AG10803 (cell line): ENCODE results near the gene ZBTB16.

Experiments
- DNase-seq: peaks from one replicate; pipeline ENCODE4 v3.0.0; 2010; ENCODE audit warnings: low read depth
- H3K4me3 ChIP-seq: 2 replicates; pipeline ENCODE4 v1.5.1; 2011; ENCODE audit warnings: mild to moderate bottlenecking, low read length, control low read depth
- TF ChIP-seq, protein P1 (sequence below): conservative IDR thresholded peaks from 2 replicates; pipeline ENCODE4 v1.5.1; 2011; ENCODE audit warnings: mild to moderate bottlenecking, low read length, control low read depth, inconsistent platforms

The ZBTB16 gene

GRCh38 chr11:114254571-114255146, 195.1 kb downstream of the ZBTB16 start:
- TF ChIP-seq, protein P1, sequence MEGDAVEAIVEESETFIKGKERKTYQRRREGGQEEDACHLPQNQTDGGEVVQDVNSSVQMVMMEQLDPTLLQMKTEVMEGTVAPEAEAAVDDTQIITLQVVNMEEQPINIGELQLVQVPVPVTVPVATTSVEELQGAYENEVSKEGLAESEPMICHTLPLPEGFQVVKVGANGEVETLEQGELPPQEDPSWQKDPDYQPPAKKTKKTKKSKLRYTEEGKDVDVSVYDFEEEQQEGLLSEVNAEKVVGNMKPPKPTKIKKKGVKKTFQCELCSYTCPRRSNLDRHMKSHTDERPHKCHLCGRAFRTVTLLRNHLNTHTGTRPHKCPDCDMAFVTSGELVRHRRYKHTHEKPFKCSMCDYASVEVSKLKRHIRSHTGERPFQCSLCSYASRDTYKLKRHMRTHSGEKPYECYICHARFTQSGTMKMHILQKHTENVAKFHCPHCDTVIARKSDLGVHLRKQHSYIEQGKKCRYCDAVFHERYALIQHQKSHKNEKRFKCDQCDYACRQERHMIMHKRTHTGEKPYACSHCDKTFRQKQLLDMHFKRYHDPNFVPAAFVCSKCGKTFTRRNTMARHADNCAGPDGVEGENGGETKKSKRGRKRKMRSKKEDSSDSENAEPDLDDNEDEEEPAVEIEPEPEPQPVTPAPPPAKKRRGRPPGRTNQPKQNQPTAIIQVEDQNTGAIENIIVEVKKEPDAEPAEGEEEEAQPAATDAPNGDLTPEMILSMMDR: no peak
- H3K4me3 ChIP-seq: no peak overlapping the region
- no peak for DNase-seq

DNA sequence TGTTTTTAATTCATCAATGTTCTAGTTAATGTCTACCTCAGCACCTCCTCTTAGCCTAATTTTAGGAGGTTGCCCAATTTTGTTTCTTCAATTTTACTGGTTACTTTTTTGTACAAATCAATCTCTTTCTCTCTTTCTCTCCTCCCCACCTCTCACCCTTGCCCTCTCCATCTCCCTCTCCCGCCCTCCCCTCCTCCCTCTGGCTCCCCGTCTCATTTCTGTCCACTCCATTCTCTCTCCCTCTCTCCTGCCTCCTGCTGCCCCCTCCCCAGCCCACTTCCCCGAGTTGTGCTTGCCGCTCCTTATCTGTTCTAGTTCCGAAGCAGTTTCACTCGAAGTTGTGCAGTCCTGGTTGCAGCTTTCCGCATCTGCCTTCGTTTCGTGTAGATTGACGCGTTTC, 195.8 kb downstream of the ZBTB16 start:
- DNase-seq: no peak
- H3K4me3 ChIP-seq: no peak overlapping the region
- TF ChIP-seq, protein P1: no peak

- TF ChIP-seq, protein P1: no peak
- H3K4me3 ChIP-seq: no peak overlapping the region
- no peak for DNase-seq
These were observed 196.9 kb downstream of the ZBTB16 start for GRCh38 chr11:114256176-114256966.

DNA sequence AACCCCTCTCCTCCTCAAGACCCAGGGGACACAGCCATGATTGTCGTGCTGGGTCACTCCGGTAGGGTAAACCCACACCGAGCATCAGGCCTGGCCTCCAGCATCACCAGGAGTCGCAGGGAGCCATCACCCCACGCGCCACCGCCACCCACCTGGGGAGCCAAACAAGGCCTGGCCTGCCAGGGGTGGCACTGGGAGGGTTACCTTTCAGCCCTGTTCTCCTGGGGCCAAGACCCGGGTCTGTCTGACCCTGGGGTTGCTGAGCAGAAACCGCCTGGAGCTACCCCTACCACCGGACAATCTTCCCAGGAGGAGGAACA, 197.4 kb downstream of the ZBTB16 start:
- TF ChIP-seq, protein P1: no peak
- no peak for DNase-seq
- H3K4me3 ChIP-seq: no peak overlapping the region

GRCh38 chr11:114257621-114258558, 198.4 kb downstream of the ZBTB16 start:
- TF ChIP-seq, protein P1: no peak
- DNase-seq: no peak
- no peak overlapping the region for H3K4me3 ChIP-seq

DNA sequence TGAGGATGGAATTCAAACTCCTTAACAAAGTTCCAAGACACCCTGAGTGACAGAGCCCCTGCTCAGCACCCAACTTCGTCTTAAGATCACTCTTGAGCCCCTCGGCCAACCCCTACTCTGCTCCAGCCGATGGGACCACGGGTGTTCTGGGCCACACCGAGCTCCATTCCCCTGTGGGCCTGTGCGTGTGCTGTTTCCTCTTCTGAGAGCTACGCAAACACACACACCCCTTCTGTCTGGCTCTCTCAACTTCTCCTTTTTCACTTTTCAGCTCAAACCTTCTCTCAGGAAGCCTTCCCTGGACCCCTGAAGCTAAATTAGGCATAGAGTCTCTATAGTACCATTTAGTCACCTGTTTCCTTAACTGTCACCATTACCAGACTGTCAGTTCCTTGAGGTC, 199.2 kb downstream of the ZBTB16 start:
- TF ChIP-seq, protein P1: no peak
- no peak overlapping the region for H3K4me3 ChIP-seq
- no peak for DNase-seq
